ENCODE measurements around the gene HMGB2. TPM values are rescaled to one million over a fixed set of nuclear protein-coding genes. Genes with fewer than 3 reads are reported as not detected.

Gene HMGB2
- total RNA-seq, 1 experiment from 2014 or later = 278 TPM

GRCh38 chr4:173379929-173380328 is 45.8 kb upstream of the HMGB2 start:
- H3K56ac ChIP-seq (ENCODE audit: insufficient read length, low read depth, low read length) = no peak overlapping the region
- no peak overlapping the region for H3K23ac ChIP-seq (ENCODE audit: insufficient read length, low read depth, low read length)
- no peak overlapping the region for H2AFZ ChIP-seq (ENCODE audit: low read length)
- no peak overlapping the region for H3K4me2 ChIP-seq (ENCODE audit: insufficient read depth, insufficient read length, low read length)
- H3K18ac ChIP-seq (ENCODE audit: insufficient read length, low read depth, low read length) = no peak overlapping the region
- no peaks in the 10 kb centered on the region for H3K4me1 ChIP-seq (ENCODE audit: insufficient read depth, low read length)
- H2BK12ac ChIP-seq (ENCODE audit: insufficient read length, low read depth, low read length) = no peak overlapping the region
- no peak overlapping the region for H4K8ac ChIP-seq (replicated peaks; ENCODE audit: insufficient read length, low read depth, low read length)
- no peak overlapping the region for H2BK15ac ChIP-seq (ENCODE audit: low read depth, low read length)
- no peaks in the 10 kb centered on the region for H3K79me2 ChIP-seq (ENCODE audit: insufficient read depth, low read length)
- H3K14ac ChIP-seq (ENCODE audit: insufficient read depth, low read length) = no peak overlapping the region
- no peak overlapping the region for H2BK5ac ChIP-seq (ENCODE audit: insufficient read length, low read length)
- no peak overlapping the region for H2AK5ac ChIP-seq (ENCODE audit: insufficient read length, low read length)
- no peaks in the 10 kb centered on the region for H3K9me3 ChIP-seq (ENCODE audit: control insufficient read depth, low read depth, low read length)
- H3K4me1 Mint-ChIP-seq = peaks cover 18 to 24% of the 10 kb centered on the region in 2 experiments
- H4K91ac ChIP-seq (ENCODE audit: insufficient read length, low read depth, low read length) = no peak overlapping the region
- H2BK120ac ChIP-seq (ENCODE audit: low read depth, low read length, poor library complexity, severe bottlenecking) = no peak overlapping the region
- H3K27ac ChIP-seq (ENCODE audit: insufficient read length, low read depth, low read length) = no peak overlapping the region
- H3K27ac Mint-ChIP-seq = no peak overlapping the region
- no peaks in the 10 kb centered on the region for H3K79me1 ChIP-seq (ENCODE audit: insufficient read depth, low read depth, low read length, poor library complexity, severe bottlenecking)
- H3T11ph ChIP-seq (ENCODE audit: low read length) = no peak overlapping the region
- H4K20me1 ChIP-seq (ENCODE audit: control insufficient read depth, insufficient read depth, insufficient read length) = no peaks in the 10 kb centered on the region
- no peak overlapping the region for H4K5ac ChIP-seq (ENCODE audit: insufficient read length, low read depth, low read length)
- H3K36me3 Mint-ChIP-seq (ENCODE audit: insufficient read depth in 1 of 3, low read depth in 3 of 3) = peaks cover 4 to 7% (median 5%) of the 10 kb centered on the region in 3 experiments; a peak in 5 of 7 replicates
- no peak overlapping the region for H2BK20ac ChIP-seq (ENCODE audit: low read depth, low read length, poor library complexity, severe bottlenecking)
- no peaks in the 10 kb centered on the region for H3K27me3 ChIP-seq (ENCODE audit: insufficient read depth, low read length)
- H3K4ac ChIP-seq (ENCODE audit: low read depth, low read length) = no peak overlapping the region
- no peak overlapping the region for H3K9ac ChIP-seq (ENCODE audit: extremely low read depth, insufficient read length, low read length)
- no peaks in the 10 kb centered on the region for H3K23me2 ChIP-seq (ENCODE audit: insufficient read length, low read depth, low read length, poor library complexity, severe bottlenecking)
- no peak for TF ChIP-seq CTCF (conservative IDR thresholded peaks at IDR 0.05)
- no peaks in the 10 kb centered on the region for H3K9me3 Mint-ChIP-seq
- DNase-seq = no peak
- no peaks in the 10 kb centered on the region for H3K27me3 Mint-ChIP-seq (ENCODE audit: low read depth)
- WGBS (ENCODE audit: extremely low coverage, insufficient read length, low lambda C conversion rate) = no CpG with 5 or more reads among the region's 3 CpGs
- H3K4me3 Mint-ChIP-seq = no peak overlapping the region

All from H9 (cell line).